ENCODE results near the gene BGLAP. TPM values are rescaled to one million over a fixed set of nuclear protein-coding genes. Genes with fewer than 3 reads are reported as not detected.

BGLAP gene
- polyA plus RNA-seq, 3 donors = 2.2 TPM; not detected in 2

GRCh38 chr1:156286061-156286460, 44.1 kb downstream of the BGLAP start:
- Histone ChIP-seq H3K79me2 (ENCODE audit: insufficient read depth, low read length) (peaks cover 33% of the 10 kb centered on the region), H2AFZ (ENCODE audit: insufficient read depth, low read depth, low read length, poor library complexity, severe bottlenecking) (no peak overlapping the region), H3K4me2 (replicated peaks; ENCODE audit: extremely low read depth, low read length, poor library complexity, severe bottlenecking) (no peak overlapping the region), H3K4me1 (ENCODE audit: control insufficient read depth in 1 of 2, insufficient read depth in 2 of 2, low read length in 2 of 2) (peaks cover 39 to 42% of the 10 kb centered on the region in 2 donors), H3K27me3 (ENCODE audit: control insufficient read depth in 2 of 2, insufficient read depth in 2 of 2, low read length in 2 of 2) (no peaks in the 10 kb centered on the region), H3K9me3 (replicated peaks in 1 of 2; ENCODE audit: control insufficient read depth in 1 of 2, insufficient read depth in 1 of 2, low read length in 2 of 2) (no peaks in the 10 kb centered on the region), H3K36me3 (replicated peaks in 1 of 2; ENCODE audit: control insufficient read depth in 1 of 2, insufficient read depth in 2 of 2, low read length in 2 of 2) (peaks cover 9 to 23% of the 10 kb centered on the region in 2 donors), H4K20me1 (ENCODE audit: insufficient read depth, low read length) (peaks cover 12% of the 10 kb centered on the region), H3K27ac (ENCODE audit: low read depth in 1 of 2, low read length in 2 of 2) (no peak overlapping the region), H3K4me3 (replicated peaks in 1 of 3; ENCODE audit: low read depth in 2 of 3, low read length in 3 of 3) (no peak overlapping the region), H3K9ac (ENCODE audit: insufficient read depth, low read length, poor library complexity, severe bottlenecking) (no peak overlapping the region)
- TF ChIP-seq CTCF (IDR thresholded peaks at IDR 0.05) = no peak
- Mint-ChIP-seq H3K27me3 (ENCODE audit: low read depth in 3 of 3) (no peaks in the 10 kb centered on the region), H3K4me1 (peaks cover 42% of the 10 kb centered on the region), H3K27ac (peak overlapping the region in 3 of 7 donors; percentile 36 to 86 (median 40)), H3K9me3 (no peaks in the 10 kb centered on the region), H3K4me3 (no peak overlapping the region), H3K36me3 (peaks cover 21 to 42% of the 10 kb centered on the region in 2 donors)
- DNase-seq = no peak
- intact Hi-C loops (cut with micrococcal nuclease) = no loop called here
- WGBS (ENCODE audit: insufficient coverage) = 100% methylated on average over 4 of the region's 8 CpGs

GRCh38 chr1:156289857-156290256, 47.9 kb downstream of the BGLAP start:
- H3K27me3 Mint-ChIP-seq (ENCODE audit: low read depth in 3 of 3) = peaks cover 0 to 2% (median 0%) of the 10 kb centered on the region in 3 donors
- Histone ChIP-seq H3K9ac (ENCODE audit: insufficient read depth, low read length, poor library complexity, severe bottlenecking) (no peak overlapping the region), H4K20me1 (ENCODE audit: insufficient read depth, low read length) (peaks cover 6% of the 10 kb centered on the region), H3K9me3 (replicated peaks in 1 of 2; ENCODE audit: control insufficient read depth in 1 of 2, insufficient read depth in 1 of 2, low read length in 2 of 2) (no peaks in the 10 kb centered on the region), H3K27ac (ENCODE audit: low read depth in 1 of 2, low read length in 2 of 2) (no peak overlapping the region), H3K4me2 (replicated peaks; ENCODE audit: extremely low read depth, low read length, poor library complexity, severe bottlenecking) (no peak overlapping the region), H3K36me3 (replicated peaks in 1 of 2; ENCODE audit: control insufficient read depth in 1 of 2, insufficient read depth in 2 of 2, low read length in 2 of 2) (peaks cover 19 to 46% of the 10 kb centered on the region in 2 donors), H3K79me2 (ENCODE audit: insufficient read depth, low read length) (peaks cover 4% of the 10 kb centered on the region), H3K4me1 (ENCODE audit: control insufficient read depth in 1 of 2, insufficient read depth in 2 of 2, low read length in 2 of 2) (peaks cover 26 to 27% of the 10 kb centered on the region in 2 donors), H2AFZ (ENCODE audit: insufficient read depth, low read depth, low read length, poor library complexity, severe bottlenecking) (no peak overlapping the region), H3K27me3 (ENCODE audit: control insufficient read depth in 2 of 2, insufficient read depth in 2 of 2, low read length in 2 of 2) (no peaks in the 10 kb centered on the region), H3K4me3 (replicated peaks in 1 of 3; ENCODE audit: low read depth in 2 of 3, low read length in 3 of 3) (no peak overlapping the region)
- no peak overlapping the region for H3K4me3 Mint-ChIP-seq
- peaks cover 37% of the 10 kb centered on the region for H3K4me1 Mint-ChIP-seq
- H3K27ac Mint-ChIP-seq = peak overlapping the region in 1 of 7 donors; percentile 46
- H3K9me3 Mint-ChIP-seq = peaks cover 0 to 1% (median 0%) of the 10 kb centered on the region in 7 donors
- no peak for DNase-seq
- peaks cover 39 to 58% of the 10 kb centered on the region in 2 donors for H3K36me3 Mint-ChIP-seq
- no peak for TF ChIP-seq CTCF (IDR thresholded peaks at IDR 0.05)
- intact Hi-C loops (cut with micrococcal nuclease) = no loop called here

All from CD14-positive monocyte (primary cell).